HG03103 (cell line): ENCODE measurements around the gene CLIC1.

Source experiments
- ATAC-seq: cut with Tn5 transposase; IDR thresholded peaks from one replicate; pipeline ENCODE4 v1.9.1; 2021; ENCODE audit warnings: low read depth; ENCODE audit not compliant: unreplicated experiment

The CLIC1 gene

GRCh38 chr6:31736021-31736767, at the start of gene CLIC1:
CLIC1 (minus strand) TSS chr6:31736530; CDS start chr6:31736300, 230 bp downstream.
- no peak for ATAC-seq

GRCh38 chr6:31785475-31785874, 49.1 kb upstream of the CLIC1 start:
- ATAC-seq, result no peak

- no peak for ATAC-seq
Measured at GRCh38 chr6:31784098-31784925, 48.0 kb upstream of the CLIC1 start.

- ATAC-seq, result no peak
Measured at GRCh38 chr6:31782126-31782855, 46.0 kb upstream of the CLIC1 start.

GRCh38 chr6:31781244-31782125, 45.2 kb upstream of the CLIC1 start:
- no peak for ATAC-seq

GRCh38 chr6:31780507-31781243, 44.3 kb upstream of the CLIC1 start:
- ATAC-seq, result no peak

- ATAC-seq, result no peak
Measured at GRCh38 chr6:31779908-31780307, 43.6 kb upstream of the CLIC1 start.

GRCh38 chr6:31778999-31779885, 42.9 kb upstream of the CLIC1 start:
- ATAC-seq, result no peak

- no peak for ATAC-seq
Measured at GRCh38 chr6:31778193-31778592, 41.9 kb upstream of the CLIC1 start.

GRCh38 chr6:31777667-31778050, 41.3 kb upstream of the CLIC1 start:
- no peak for ATAC-seq

- ATAC-seq, result no peak
Measured at GRCh38 chr6:31776989-31777666, 40.8 kb upstream of the CLIC1 start, which contains the start of gene VWA7. VWA7 (minus strand) TSS chr6:31777328; CDS start chr6:31776779, 549 bp downstream.

- ATAC-seq, result no peak
Measured at GRCh38 chr6:31776485-31776988, 40.2 kb upstream of the CLIC1 start.

- no peak for ATAC-seq
Measured at GRCh38 chr6:31775633-31776484, 39.5 kb upstream of the CLIC1 start.

GRCh38 chr6:31775184-31775583, 38.9 kb upstream of the CLIC1 start:
- ATAC-seq, result no peak

- ATAC-seq, result no peak
Measured at GRCh38 chr6:31771992-31772358, 35.6 kb upstream of the CLIC1 start.

GRCh38 chr6:31770860-31771259, 34.5 kb upstream of the CLIC1 start:
- ATAC-seq, result no peak
